PC-3 (cell line): ENCODE results near the gene EDC3. TPM values are rescaled to one million over a fixed set of nuclear protein-coding genes. Genes with fewer than 3 reads are reported as not detected.
"Not testable (repeated sequence)": the region's sequence is repeated elsewhere in the genome, so short reads cannot be mapped to it uniquely, and the experiment has no call there.

Source experiments
- ATAC-seq: fragments of 200-7000 bp; cut with Tn5 transposase; 2 replicates; pipeline ENCODE4 v1.9.1; 2020; ENCODE audit warnings: mild to moderate bottlenecking, moderate library complexity
- BruUV-seq: library from RNA; stranded (reverse); fragments of 400-500 nt; replicated peaks from 2 replicates; lab custom pipeline; 2021; lab: Mats Ljungman, UMichigan
- CTCF ChIA-PET: fragments of 300-600 bp; sonication (Branson Sonifier 250); formaldehyde crosslinking; loops from one replicate; lab custom pipeline; 2022; ENCODE audit warnings: antibody characterized with exemption; lab: Charles Lee
- POLR2A ChIA-PET: fragments of 300-600 bp; sonication (Branson Sonifier 250); formaldehyde crosslinking; loops from one replicate; lab custom pipeline; 2022; ENCODE audit warnings: antibody characterized with exemption; ENCODE audit not compliant: unreplicated experiment; lab: Charles Lee
- DNase-seq: peaks from one replicate; pipeline ENCODE4 v3.0.0-alpha.2; 2015
- H2AFZ ChIP-seq: fragments of 300-600 bp; sonication (generic); 2 replicates; pipeline ENCODE4 v1.6.0; 2016; ENCODE audit warnings: antibody characterized with exemption, low read length
- H3F3A ChIP-seq: fragments of 300-600 bp; sonication (generic); one replicate; pipeline ENCODE4 v1.6.0; 2017; ENCODE audit warnings: antibody characterized with exemption, low read length, control low read depth, mild to moderate bottlenecking; ENCODE audit not compliant: unreplicated experiment
- H3K27ac ChIP-seq: fragments of 300-600 bp; sonication (generic); 2 replicates; pipeline ENCODE4 v1.5.1; 2016; ENCODE audit warnings: mild to moderate bottlenecking, low read length
- H3K27me3 ChIP-seq: fragments of 300-600 bp; sonication (generic); 2 replicates; pipeline ENCODE4 v1.6.1; 2016; ENCODE audit warnings: low read length, mixed read lengths
- H3K36me3 ChIP-seq: fragments of 300-600 bp; sonication (generic); 2 replicates; pipeline ENCODE4 v1.6.1; 2016; ENCODE audit warnings: low read depth, mixed run types, low read length, mixed read lengths
- H3K4me1 ChIP-seq: fragments of 300-600 bp; sonication (generic); 2 replicates; pipeline ENCODE4 v1.5.1; 2016; ENCODE audit warnings: low read length; ENCODE audit not compliant: insufficient read depth
- H3K4me2 ChIP-seq: fragments of 300-600 bp; sonication (generic); 2 replicates; pipeline ENCODE4 v1.6.0; 2016; ENCODE audit warnings: low read length
- H3K4me3 ChIP-seq: fragments of 300-600 bp; sonication (generic); 2 replicates; pipeline ENCODE4 v1.5.1; 2016; ENCODE audit warnings: mild to moderate bottlenecking, low read length, mixed read lengths
- H3K79me2 ChIP-seq: fragments of 300-600 bp; sonication (generic); 2 replicates; pipeline ENCODE4 v1.6.1; 2017; ENCODE audit warnings: low read length, mixed read lengths
- H3K9ac ChIP-seq: fragments of 300-600 bp; sonication (generic); 2 replicates; pipeline ENCODE4 v1.6.0; 2016; ENCODE audit warnings: mild to moderate bottlenecking, low read length
- H3K9me2 ChIP-seq: fragments of 300-600 bp; sonication (generic); replicated peaks from 2 replicates; pipeline ENCODE4 v1.6.1; 2016; ENCODE audit warnings: mixed run types, low read length, mixed read lengths
- H3K9me3 ChIP-seq: fragments of 300-600 bp; sonication (generic); 2 replicates; pipeline ENCODE4 v1.6.1; 2016; ENCODE audit warnings: low read length, mixed read lengths
- H4K20me1 ChIP-seq: fragments of 300-600 bp; sonication (generic); 2 replicates; pipeline ENCODE4 v1.6.1; 2016; ENCODE audit warnings: low read length, mixed read lengths
- EZH2 ChIP-seq: fragments of 300-600 bp; sonication (generic); IDR thresholded peaks from one replicate; pipeline ENCODE4 v1.6.1; 2017; ENCODE audit warnings: antibody characterized with exemption, mild to moderate bottlenecking, low read length; ENCODE audit not compliant: unreplicated experiment
- EZH2phosphoT487 ChIP-seq: fragments of 300-600 bp; sonication (generic); IDR thresholded peaks from 2 replicates; pipeline ENCODE4 v1.6.1; 2018; ENCODE audit warnings: mild to moderate bottlenecking, antibody characterized with exemption, low read length, borderline replicate concordance
- intact Hi-C: fragments of 100-400 bp; cut with micrococcal nuclease; formaldehyde crosslinking; loops from 2 replicates; pipeline ENCODE4 v1.9.0; 2023
- total RNA-seq: library from RNA; depleted of rRNA; stranded (reverse); fragments of >200 nt; gene quantifications from 2 replicates; pipeline ENCODE4 v1.2.3, GENCODE V29; 2014
- TF ChIP-seq, protein P1 (sequence below): fragments of 300-600 bp; sonication (generic); conservative IDR thresholded peaks from 2 replicates; pipeline ENCODE4 v1.5.1; 2017; ENCODE audit warnings: antibody characterized with exemption, low read depth, mild to moderate bottlenecking, low read length

EDC3 gene
- total RNA-seq, 1 experiment from 2014 or later, result 9.9 TPM

DNA sequence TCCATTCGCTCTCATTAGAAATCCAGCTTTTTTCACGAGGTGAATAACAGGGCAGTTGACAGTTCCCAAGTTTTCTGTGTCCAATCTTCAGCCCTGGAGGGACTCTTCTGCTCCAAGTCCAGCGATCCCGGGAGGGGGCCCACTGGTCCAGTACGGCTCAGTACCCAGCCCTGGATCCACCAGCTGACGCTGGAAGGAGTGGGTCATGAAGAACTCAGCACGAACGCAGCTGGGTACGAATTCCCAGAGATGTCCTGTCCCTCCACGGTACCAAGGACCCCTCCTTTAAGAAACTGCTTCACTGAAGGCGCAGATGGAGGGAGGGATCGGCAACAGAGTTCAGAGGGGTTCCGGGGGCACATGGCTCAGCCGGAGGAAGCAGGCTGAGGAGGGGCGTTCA is 96.7 kb downstream of the EDC3 start:
- TSS peak; percentile 8 for BruUV-seq
- no peak overlapping the region for H2AFZ ChIP-seq
- DNase-seq (no peak), ATAC-seq (no peak)
- intact Hi-C loops, result no loop called here
- H4K20me1 ChIP-seq, result no peaks in the 10 kb centered on the region
- H3F3A ChIP-seq, result no peaks in the 10 kb centered on the region
- no peaks in the 10 kb centered on the region for H3K4me1 ChIP-seq
- H3K79me2 ChIP-seq, result no peaks in the 10 kb centered on the region
- H3K9ac ChIP-seq, result no peak overlapping the region
- ChIA-PET CTCF (no interaction called here), POLR2A (no interaction called here)
- H3K36me3 ChIP-seq, result peaks cover 12% of the 10 kb centered on the region; the same call in 1 of the 2 replicates
- no peaks in the 10 kb centered on the region for H3K9me2 ChIP-seq
- H3K9me3 ChIP-seq, result no peaks in the 10 kb centered on the region
- H3K27me3 ChIP-seq, result no peaks in the 10 kb centered on the region
- no peak overlapping the region for H3K4me2 ChIP-seq
- H3K27ac ChIP-seq, result no peak overlapping the region
- no peak for TF ChIP-seq EZH2phosphoT487
- TF ChIP-seq, protein P1, sequence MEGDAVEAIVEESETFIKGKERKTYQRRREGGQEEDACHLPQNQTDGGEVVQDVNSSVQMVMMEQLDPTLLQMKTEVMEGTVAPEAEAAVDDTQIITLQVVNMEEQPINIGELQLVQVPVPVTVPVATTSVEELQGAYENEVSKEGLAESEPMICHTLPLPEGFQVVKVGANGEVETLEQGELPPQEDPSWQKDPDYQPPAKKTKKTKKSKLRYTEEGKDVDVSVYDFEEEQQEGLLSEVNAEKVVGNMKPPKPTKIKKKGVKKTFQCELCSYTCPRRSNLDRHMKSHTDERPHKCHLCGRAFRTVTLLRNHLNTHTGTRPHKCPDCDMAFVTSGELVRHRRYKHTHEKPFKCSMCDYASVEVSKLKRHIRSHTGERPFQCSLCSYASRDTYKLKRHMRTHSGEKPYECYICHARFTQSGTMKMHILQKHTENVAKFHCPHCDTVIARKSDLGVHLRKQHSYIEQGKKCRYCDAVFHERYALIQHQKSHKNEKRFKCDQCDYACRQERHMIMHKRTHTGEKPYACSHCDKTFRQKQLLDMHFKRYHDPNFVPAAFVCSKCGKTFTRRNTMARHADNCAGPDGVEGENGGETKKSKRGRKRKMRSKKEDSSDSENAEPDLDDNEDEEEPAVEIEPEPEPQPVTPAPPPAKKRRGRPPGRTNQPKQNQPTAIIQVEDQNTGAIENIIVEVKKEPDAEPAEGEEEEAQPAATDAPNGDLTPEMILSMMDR, result no peak
- no peak for TF ChIP-seq EZH2
- H3K4me3 ChIP-seq, result no peak overlapping the region

DNA sequence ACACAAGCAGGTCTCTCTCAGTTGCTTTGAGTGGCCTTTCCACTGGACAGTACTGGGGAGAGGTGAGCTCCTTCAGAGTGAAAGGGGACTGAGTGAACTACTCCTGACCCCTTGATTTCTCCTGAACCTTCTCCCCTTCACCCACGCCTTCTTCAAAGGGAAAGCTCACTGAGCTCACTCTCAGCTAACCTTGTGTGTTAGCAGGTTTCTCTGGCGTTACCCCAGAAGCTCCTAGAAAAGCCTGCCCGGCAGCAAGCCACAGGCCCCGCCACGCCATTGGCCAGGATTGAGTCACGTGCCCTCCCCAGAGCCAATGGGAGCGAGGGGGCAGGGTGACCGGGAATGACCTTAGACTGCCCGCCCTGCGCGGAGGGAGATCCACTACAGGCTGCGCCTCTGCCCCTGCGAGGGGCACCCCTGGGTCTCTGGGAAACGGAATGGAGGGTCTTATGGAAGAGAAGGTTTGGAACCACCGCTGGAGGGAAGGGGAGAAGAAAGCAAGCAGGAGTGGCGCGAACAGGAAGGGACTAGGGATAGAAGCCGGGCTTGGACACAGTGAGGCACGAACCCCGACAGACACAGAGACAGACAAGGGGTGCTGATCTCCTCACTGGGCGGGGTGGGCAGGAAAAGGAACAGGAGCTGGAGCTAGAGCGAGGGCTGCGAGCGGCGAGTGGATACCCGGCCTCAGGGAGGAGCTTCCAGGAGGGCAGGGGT is 97.5 kb downstream of the EDC3 start:
- Histone ChIP-seq H3K79me2 (no peaks in the 10 kb centered on the region), H2AFZ (no peak overlapping the region), H3K36me3 (peaks cover 17% of the 10 kb centered on the region; the same call in 1 of the 2 replicates), H3K27me3 (no peaks in the 10 kb centered on the region), H3F3A (no peaks in the 10 kb centered on the region), H3K9me2 (no peaks in the 10 kb centered on the region), H3K4me1 (no peaks in the 10 kb centered on the region), H3K9ac (no peak overlapping the region), H4K20me1 (no peaks in the 10 kb centered on the region), H3K27ac (no peak overlapping the region), H3K4me3 (no peak overlapping the region), H3K4me2 (no peak overlapping the region), H3K9me3 (no peaks in the 10 kb centered on the region)
- TF ChIP-seq EZH2phosphoT487 (no peak), EZH2 (no peak)
- TF ChIP-seq, protein P1, result no peak
- ChIA-PET CTCF (no interaction called here), POLR2A (no interaction called here)
- ATAC-seq (no peak), DNase-seq (no peak)
- no TSS peak for BruUV-seq
- intact Hi-C loops, result no loop called here

- intact Hi-C loops, H4K20me1 ChIP-seq, BruUV-seq, H3K79me2 ChIP-seq, ATAC-seq, H3K27ac ChIP-seq, H2AFZ ChIP-seq, DNase-seq, CTCF ChIA-PET, H3K9ac ChIP-seq, H3K4me1 ChIP-seq, H3K4me3 ChIP-seq, H3K9me2 ChIP-seq, H3K27me3 ChIP-seq, H3F3A ChIP-seq, POLR2A ChIA-PET, H3K9me3 ChIP-seq, H3K4me2 ChIP-seq: not testable (repeated sequence)
- H3K36me3 ChIP-seq, result peaks cover 23% of the 10 kb centered on the region; the same call in 1 of the 2 replicates
Measured at GRCh38 chr15:74597146-74597705, 98.6 kb downstream of the EDC3 start.

GRCh38 chr15:74596736-74597135 is 99.1 kb downstream of the EDC3 start:
- H3K9ac ChIP-seq, intact Hi-C loops, H3K9me2 ChIP-seq, CTCF ChIA-PET, BruUV-seq, ATAC-seq, H4K20me1 ChIP-seq, H3K79me2 ChIP-seq, H3K9me3 ChIP-seq, H3K4me1 ChIP-seq, H2AFZ ChIP-seq, H3K4me3 ChIP-seq, DNase-seq, H3F3A ChIP-seq, POLR2A ChIA-PET, H3K4me2 ChIP-seq, H3K27me3 ChIP-seq, H3K27ac ChIP-seq: not testable (repeated sequence)
- peaks cover 28% of the 10 kb centered on the region; the same call in 1 of the 2 replicates for H3K36me3 ChIP-seq
